Measurements from ENCODE around the gene BRCC3. TPM values are rescaled to one million over a fixed set of nuclear protein-coding genes. Genes with fewer than 3 reads are reported as not detected.

The BRCC3 gene
- total RNA-seq, 6 experiments from 2014 or later: 24.5 to 27.8 (median 26.0) TPM

DNA sequence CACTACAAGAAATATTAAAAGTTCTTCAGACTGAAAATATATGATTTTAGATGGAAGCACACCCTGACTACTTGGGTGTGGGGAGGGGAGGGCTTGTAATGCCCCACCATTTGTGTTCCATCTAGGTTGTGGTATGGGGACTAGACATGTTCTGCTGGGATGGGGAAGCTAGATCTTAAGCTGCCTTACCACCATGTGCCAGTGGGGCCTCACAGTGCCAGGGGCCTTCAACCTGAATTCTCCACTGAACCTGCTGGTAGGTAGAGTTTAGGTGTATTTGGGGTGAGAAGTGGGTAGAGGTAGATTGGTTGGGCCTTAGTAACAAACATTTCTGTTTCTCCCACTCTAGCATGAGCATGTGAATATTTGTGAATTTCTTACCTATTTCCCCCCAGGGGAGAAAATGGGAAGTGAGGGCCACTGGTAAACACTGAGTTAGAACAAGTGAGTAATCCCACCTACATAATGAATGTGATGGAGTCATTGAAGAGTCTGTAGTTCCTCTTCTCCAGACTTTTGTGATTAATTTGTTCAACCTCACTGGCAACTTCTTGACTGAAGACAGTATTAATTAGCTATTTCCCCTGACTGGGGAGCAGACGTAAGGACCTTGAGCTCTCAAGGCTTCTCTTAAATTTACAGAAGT lies 44.0 kb downstream of the BRCC3 start:
- no peak for DNase-seq
- peaks cover 3% of the 10 kb centered on the region for H3K36me3 Mint-ChIP-seq (ENCODE audit: low read depth)
- no peaks in the 10 kb centered on the region for H3K9me3 Mint-ChIP-seq
- H3K27ac Mint-ChIP-seq: no peak overlapping the region
- no peak overlapping the region for H3K4me3 Mint-ChIP-seq
- TF ChIP-seq, protein P1, sequence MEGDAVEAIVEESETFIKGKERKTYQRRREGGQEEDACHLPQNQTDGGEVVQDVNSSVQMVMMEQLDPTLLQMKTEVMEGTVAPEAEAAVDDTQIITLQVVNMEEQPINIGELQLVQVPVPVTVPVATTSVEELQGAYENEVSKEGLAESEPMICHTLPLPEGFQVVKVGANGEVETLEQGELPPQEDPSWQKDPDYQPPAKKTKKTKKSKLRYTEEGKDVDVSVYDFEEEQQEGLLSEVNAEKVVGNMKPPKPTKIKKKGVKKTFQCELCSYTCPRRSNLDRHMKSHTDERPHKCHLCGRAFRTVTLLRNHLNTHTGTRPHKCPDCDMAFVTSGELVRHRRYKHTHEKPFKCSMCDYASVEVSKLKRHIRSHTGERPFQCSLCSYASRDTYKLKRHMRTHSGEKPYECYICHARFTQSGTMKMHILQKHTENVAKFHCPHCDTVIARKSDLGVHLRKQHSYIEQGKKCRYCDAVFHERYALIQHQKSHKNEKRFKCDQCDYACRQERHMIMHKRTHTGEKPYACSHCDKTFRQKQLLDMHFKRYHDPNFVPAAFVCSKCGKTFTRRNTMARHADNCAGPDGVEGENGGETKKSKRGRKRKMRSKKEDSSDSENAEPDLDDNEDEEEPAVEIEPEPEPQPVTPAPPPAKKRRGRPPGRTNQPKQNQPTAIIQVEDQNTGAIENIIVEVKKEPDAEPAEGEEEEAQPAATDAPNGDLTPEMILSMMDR (IDR thresholded peaks at IDR 0.05): no peak
- no peaks in the 10 kb centered on the region for H3K27me3 Mint-ChIP-seq (ENCODE audit: insufficient read depth)
- peaks cover 5% of the 10 kb centered on the region; the same call in 1 of the 2 replicates for H3K4me1 Mint-ChIP-seq (ENCODE audit: low read depth)

DNA sequence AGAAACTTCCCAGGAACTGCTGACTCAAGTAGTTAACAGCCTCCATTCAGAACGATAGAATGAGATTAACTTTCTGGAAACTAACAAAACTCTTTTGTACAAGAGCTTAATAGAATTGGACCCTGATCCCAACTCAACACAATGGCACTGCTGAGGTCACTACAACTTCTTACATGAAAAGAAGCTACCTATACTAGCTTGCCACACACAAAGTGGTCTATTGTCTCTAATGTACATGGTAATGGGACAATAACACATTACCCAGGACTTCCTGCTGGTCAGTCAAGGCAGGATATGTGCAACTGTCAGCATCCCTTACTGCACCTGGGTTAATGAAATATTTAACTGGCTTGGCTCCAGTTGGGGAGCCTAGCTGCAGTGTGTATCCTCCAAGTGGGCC lies 56.2 kb downstream of the BRCC3 start:
- no peak overlapping the region for H3K27ac Mint-ChIP-seq

DNA sequence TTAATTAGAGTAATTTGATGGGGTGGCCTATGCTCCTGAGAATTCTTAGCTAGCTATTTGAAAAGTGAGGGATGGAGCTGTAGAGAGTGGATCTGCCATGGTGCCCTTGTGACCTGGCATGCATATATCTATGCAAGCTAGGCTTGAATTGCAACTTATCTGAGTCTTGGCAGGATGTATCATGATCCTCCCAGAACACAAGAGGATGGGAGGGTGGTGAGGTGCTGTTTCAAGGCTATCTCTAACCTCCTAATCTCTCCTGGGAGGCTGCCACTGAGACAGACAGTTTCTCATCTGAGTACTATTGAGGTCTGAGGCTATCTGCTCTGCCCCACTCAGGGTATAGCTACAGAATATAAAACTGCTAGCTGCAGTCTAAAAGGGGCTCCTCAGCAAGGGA lies 56.6 kb downstream of the BRCC3 start:
- DNase-seq: no peak

More for the DNA sequence above, 56.2 kb downstream of the BRCC3 start:
- Mint-ChIP-seq H3K9me3 (no peaks in the 10 kb centered on the region), H3K4me3 (no peak overlapping the region), H3K4me1 (ENCODE audit: low read depth) (no peaks in the 10 kb centered on the region), H3K36me3 (ENCODE audit: low read depth) (peaks cover 12% of the 10 kb centered on the region), H3K27me3 (ENCODE audit: insufficient read depth) (no peaks in the 10 kb centered on the region)
- TF ChIP-seq, protein P1 (IDR thresholded peaks at IDR 0.05): no peak
- DNase-seq: no peak

DNA sequence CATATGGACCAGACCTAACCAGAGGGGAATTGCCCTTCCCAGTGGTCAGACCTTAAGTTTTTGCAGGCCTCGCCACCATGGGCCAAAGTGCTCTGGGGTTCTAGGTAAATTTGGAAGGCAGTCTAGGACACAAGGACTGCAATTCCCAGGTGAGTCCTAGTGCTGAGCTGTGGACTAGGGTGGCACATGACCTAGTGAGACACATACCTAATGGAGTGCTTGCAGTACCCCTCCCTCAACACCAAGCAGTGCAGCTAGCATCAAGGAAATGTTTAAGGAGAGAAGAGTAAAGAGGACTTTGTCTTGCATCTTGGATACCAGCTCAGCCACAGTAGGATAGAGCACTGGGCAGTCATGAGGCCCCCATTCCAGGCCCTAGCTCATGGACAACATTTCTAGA lies 60.8 kb downstream of the BRCC3 start:
- no peak overlapping the region for H3K27ac Mint-ChIP-seq

More for the DNA sequence above, 56.6 kb downstream of the BRCC3 start:
- Mint-ChIP-seq H3K27ac (no peak overlapping the region), H3K4me3 (no peak overlapping the region), H3K36me3 (ENCODE audit: low read depth) (peaks cover 12% of the 10 kb centered on the region), H3K27me3 (ENCODE audit: insufficient read depth) (no peaks in the 10 kb centered on the region), H3K4me1 (ENCODE audit: low read depth) (no peaks in the 10 kb centered on the region), H3K9me3 (no peaks in the 10 kb centered on the region)
- TF ChIP-seq, protein P1 (IDR thresholded peaks at IDR 0.05): no peak

DNA sequence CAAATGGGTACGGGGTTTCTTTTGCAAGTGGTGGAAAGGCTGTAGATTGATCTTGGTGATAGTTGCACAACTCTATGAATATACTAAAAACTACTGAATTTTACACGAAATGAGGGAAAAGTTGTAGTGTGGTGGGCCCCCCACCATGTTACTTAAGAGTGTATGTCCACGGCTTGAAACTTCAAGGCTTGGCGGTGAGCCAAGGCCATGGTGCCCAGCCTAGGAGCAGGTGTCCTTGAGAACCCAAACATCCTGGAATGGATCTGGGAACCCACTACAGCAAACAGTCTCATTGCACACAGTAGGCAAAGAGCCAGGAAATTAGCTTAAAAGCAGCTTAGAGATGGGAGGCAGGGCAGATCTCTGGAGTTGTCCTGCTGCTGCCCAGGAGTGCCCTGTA lies 62.9 kb downstream of the BRCC3 start:
- H3K9me3 Mint-ChIP-seq: no peaks in the 10 kb centered on the region
- no peaks in the 10 kb centered on the region; the same call in 1 of the 2 replicates for H3K27me3 Mint-ChIP-seq (ENCODE audit: insufficient read depth)
- TF ChIP-seq, protein P1 (IDR thresholded peaks at IDR 0.05): no peak
- H3K4me3 Mint-ChIP-seq: no peak overlapping the region
- no peak overlapping the region for H3K27ac Mint-ChIP-seq
- H3K36me3 Mint-ChIP-seq (ENCODE audit: low read depth): no peaks in the 10 kb centered on the region
- no peak for DNase-seq
- no peaks in the 10 kb centered on the region for H3K4me1 Mint-ChIP-seq (ENCODE audit: low read depth)

More for the DNA sequence above, 60.8 kb downstream of the BRCC3 start:
- TF ChIP-seq, protein P1 (IDR thresholded peaks at IDR 0.05): no peak
- no peaks in the 10 kb centered on the region for H3K4me1 Mint-ChIP-seq (ENCODE audit: low read depth)
- no peak overlapping the region for H3K4me3 Mint-ChIP-seq
- H3K9me3 Mint-ChIP-seq: no peaks in the 10 kb centered on the region
- no peak for DNase-seq
- H3K27me3 Mint-ChIP-seq (ENCODE audit: insufficient read depth): no peaks in the 10 kb centered on the region; the same call in 1 of the 2 replicates
- H3K36me3 Mint-ChIP-seq (ENCODE audit: low read depth): no peaks in the 10 kb centered on the region

Data from HFFc6 (cell line).